ENCODE data around the gene ANKLE1.
"Not testable (repeated sequence)": the region's sequence is repeated elsewhere in the genome, so short reads cannot be mapped to it uniquely, and the experiment has no call there.

The ANKLE1 gene

DNA sequence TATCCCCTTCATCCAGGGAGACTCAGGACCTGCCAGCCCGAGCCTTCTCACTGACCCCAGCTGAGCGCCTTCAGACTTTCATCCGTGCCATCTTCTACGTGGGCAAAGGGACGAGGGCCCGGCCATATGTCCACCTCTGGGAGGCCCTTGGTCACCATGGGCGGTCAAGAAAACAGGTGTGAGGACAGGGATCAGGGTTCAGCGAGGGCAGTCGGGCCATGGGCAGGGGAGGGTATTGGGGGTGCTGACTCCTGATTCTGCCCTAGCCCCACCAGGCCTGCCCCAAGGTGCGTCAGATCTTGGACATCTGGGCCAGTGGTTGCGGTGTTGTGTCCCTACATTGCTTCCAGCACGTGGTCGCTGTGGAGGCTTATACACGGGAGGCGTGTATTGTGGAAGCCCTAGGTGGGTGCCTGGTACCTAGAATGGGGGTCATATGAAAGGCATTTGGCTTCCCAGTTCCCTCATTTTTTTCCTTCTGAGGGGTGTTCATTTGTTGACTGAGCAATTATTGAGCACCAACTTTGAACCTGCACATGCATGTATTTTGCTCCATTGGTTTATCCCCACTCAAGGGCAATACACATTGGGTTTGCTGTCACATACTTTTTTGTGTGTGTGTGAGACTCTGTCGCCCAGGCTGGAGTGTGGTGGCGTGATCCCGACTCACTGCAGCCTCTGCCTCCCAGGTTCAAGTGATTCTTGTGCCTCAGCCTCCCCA lies 3.9 kb downstream of the ANKLE1 start:
- no peak for DNase-seq

DNA sequence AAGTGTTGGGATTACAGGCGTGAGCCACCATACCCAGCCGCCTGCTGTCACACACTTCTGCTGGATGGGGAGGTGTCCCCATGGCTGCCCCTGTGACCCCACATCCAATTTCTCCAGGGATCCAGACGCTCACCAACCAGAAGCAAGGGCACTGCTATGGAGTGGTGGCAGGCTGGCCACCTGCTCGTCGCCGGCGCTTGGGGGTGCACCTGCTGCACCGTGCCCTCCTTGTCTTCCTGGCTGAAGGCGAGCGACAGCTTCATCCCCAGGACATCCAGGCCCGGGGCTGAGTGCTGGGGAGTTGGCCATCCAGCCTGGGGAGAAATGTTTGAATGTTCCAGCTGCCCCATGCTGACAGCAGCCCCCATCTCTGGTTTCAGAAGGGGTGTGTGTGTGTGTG lies 4.6 kb downstream of the ANKLE1 start:
- no peak for DNase-seq

DNA sequence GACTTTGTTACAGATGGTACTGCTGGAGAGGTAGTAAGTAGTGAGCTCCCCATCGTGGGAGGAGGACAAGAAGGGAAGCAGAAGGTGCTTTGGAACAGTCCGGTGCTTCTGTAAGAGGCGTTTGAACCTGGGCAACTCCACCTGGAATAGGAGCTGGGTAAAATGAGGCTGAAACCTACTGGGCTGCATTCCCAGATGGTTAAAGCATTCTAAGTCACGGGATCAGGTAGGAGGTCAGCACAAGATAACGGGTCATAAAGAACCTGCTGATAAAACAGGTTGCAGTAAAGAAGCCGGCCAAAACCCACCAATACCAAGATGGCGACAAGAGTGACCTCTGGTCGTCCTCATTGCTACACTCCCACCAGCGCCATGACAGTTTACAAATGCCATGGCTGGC lies 5.1 kb downstream of the ANKLE1 start:
- no peak for DNase-seq

DNA sequence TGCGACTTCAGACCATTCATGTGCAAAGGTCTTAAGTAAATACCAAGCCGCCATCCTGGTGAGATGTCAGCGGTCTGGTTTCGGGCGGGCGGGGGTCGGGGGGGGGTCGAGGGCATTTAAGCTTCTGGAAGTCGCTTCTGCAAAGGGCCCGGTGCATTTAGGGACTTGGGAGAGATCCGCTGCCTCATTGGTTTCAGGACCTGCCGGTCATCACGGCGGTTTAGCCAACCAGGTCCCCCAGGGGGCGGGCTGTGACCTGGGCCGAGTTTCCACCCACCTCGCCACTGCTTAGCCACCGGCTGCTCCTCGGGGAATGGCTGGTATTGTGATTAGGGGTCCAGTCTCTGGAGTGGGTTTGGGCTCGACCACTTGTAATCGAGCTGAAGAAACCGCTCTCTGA lies 7.8 kb downstream of the ANKLE1 start:
- DNase-seq = no peak

DNA sequence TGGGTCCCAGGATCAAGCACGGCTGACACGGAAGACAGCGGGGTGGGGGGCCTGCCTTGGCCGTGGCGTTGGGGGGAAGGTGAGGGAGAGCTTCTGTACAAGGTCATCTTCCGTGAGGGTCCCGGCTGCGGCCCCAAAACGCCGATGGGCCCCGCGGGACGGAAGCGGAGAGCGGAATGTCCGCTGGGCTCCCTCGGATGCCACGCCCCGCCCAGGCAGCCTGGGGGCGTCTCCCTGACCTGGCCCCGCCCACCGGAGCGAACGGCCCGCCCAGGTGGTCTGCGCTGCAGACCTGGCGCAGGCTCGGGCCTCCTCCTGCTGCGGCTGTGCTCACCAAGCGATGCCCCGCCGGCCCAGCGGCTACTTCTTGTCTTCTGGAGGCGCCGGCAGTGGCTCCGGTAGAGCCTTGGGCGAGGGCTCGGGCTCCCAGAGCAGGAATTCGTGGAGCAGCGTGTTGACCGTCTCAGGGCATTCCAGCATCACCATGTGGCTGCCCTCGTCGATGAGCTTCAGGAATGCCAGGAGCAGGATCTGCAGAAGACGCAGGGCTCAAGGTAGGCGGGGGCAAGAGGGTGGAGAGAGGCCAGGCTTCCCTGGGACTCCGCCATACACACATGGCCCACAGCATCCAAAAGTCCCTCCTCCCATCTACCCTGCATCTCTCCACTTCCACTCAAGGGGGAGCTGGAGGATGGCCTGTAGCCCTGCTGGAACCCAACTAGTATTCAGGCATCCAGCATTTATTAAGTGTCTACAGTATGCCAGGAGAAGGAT lies 10.8 kb downstream of the ANKLE1 start:
- DNase-seq = peak; percentile 64 to 67

DNA sequence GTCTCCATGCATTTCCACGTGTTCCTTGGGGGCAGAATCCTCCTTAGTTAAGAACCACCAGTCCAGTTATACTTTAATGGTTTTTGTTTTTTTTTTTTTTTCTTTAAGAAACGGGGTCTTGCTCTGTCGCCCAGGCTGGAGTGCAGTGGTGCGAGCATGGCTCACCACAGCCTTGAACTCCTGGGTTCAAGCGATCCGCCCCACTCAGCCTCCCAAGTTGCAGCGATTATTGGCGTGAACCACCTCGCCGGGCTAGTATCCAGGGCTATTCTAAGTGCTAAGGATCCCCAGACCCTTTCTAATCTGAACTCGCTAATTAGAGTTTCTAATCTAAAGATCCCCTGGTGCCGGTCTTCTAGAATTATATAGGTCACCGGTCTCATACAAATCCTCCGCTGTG lies 11.9 kb downstream of the ANKLE1 start:
- DNase-seq = no peak

DNA sequence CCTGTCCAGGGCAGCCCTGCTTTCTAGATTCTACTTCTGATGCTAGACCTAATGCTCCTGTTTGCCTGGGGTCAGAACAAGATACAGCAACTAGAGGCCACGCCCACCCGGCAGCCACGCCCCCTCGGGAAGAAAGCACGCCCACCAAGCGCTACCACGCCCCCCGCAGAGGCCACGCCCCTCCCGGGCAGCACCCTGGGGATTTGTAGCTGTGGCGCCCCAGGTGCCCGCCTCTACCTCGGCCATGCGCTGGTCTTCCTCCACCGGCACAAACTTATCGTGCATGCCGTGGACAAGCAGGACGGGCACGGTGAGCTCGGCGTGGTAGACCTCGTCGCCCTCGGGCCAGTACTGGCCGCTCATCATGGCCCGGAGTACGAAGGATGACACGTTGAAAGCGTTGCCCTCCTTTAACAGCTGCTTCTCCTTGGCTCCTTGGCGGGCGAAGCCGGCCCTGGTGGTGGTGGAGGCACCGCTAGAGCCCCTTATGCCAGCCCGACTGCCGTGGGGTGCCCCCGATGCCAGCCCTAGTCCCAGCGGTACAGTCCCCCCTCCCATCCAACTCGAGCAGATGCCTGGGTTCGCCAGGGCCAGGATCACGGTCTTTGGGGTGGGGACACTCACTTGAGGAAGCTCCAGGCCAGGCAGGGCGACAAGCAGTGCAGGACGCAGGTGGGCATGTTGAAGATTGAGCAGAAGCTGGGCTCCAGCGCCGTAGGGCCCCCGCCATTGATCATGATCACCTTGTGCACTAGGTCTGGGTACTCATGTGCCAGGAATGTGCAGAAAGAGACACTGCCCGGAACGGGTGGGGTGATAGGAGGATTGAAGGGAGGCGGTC lies 12.6 kb downstream of the ANKLE1 start:
- DNase-seq = peak; percentile 21 to 31

DNA sequence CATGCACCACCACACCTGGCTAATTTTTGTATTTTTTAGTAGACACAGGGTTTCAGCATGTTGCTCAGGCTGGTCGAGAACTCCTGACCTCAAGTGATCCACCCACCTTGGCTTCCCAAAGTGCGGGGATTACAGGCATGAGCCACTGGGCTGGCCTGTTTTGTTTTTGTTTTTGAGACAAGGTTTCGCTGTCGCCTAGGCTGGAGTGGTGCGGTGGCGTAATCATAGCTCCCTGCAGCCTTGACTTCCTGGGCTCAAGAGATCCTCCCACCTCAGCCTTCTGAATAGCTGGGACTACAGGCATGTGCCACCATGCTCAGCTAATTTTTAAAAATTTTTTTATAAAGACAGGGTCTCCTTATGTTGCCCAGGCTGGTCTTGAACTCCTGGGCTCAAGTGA lies 13.8 kb downstream of the ANKLE1 start:
- not testable (repeated sequence) for DNase-seq

DNA sequence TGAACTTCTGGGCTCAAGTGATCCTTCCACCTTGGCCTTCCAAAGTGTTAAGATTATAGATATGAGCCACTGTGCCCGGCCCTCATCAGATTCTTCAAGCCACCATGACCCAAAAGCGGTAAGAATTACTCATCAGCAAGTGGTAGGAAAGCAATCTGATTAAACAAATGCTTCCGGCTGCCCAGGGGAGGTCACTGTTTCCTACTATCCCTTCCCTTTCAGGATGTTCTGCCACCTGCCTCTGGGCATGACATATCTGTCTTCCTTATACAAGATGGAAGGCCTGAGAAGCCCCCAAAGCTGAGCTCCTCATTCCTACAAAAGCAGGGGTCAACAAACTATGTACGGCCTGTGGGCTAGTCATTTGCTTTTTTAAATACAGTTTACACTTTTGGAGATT lies 14.6 kb downstream of the ANKLE1 start:
- DNase-seq = no peak

DNA sequence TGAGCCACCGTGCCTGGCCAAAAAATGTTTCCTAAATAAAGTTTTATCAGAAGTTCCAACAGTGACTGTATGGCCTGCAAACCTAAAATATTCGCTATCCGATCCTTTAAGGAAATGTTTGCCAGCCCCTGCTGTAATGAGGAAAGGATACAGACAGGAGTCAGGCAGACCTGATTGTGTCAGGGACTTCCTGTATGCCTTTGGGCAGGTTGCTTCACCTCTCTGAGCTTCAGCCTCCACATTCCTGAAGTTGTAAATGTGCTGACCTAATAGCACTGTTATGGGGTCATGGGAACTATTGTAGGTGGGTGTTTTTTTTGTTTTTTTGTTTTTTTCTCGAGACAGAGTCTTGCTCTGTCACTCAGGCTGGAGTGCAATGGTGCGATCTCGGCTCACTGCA lies 15.3 kb downstream of the ANKLE1 start:
- DNase-seq = no peak

DNA sequence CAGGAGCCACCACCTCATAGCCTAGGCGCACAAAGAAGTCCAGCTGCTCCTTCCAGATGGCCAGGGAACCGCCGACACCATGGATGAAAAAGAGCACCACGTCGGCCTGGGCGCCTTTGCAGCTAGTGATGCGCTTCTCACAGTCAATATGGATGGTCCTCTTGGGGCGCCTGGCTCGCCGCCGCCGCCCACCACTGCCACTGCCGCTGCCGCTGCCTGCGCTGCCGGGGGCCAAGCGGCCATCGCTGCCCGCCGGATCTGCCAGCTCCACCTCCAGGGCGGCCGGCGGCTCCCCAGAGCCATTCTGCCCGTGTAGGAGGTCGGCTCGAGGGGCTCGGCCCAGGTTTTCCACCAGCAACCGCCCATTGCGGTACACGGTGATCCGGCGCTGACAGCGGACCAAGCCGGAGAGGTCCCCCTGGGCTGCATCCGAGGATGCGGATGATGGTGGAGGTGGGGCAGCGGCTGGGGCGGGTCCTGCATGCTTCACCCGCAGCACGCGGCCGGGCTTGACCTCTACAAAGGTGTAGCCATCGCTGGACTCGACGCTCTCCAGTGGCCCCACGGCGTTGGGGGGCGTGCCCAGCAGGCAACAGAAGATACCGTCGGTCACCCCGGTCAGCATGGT lies 19.4 kb downstream of the ANKLE1 start:
- no peak for DNase-seq

DNA sequence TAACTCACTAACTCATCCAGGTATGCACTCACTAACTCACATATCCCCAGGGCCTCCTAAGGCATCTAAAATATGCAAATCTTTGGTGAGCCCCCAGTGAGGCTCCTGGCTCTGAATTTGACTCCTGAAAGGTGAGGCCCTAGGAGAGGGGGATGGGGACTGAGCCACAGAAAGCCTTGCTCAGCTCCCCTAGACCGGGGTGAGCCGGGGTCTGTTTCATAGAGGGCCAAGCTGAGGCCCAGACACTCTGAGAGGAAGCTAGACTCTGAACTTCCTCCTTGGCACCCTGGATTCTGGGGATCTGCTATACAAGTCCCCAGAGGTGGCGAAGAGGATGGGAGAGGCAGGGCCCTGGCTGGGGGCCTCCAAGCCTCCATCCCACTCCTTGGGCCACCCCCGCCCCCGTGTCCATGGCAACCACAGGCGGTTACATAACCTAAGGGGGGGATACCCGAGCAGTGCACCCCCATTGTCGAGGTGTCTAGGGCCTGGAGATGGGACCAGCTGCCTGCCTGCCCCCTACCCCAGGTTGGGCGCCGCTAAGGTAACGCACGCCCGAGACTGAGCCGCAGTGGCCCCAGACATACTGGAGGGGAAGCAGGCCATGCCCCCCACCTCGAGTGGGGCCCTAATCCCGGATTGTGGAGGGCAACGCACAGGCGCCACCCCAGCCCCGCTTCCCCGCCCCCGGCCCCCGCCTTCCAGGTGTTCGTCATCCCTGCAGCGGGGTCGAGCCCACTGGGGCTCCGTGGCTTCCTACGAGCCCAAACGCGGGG lies 20.9 kb downstream of the ANKLE1 start:
- peak; percentile 25 to 28 for DNase-seq

DNA sequence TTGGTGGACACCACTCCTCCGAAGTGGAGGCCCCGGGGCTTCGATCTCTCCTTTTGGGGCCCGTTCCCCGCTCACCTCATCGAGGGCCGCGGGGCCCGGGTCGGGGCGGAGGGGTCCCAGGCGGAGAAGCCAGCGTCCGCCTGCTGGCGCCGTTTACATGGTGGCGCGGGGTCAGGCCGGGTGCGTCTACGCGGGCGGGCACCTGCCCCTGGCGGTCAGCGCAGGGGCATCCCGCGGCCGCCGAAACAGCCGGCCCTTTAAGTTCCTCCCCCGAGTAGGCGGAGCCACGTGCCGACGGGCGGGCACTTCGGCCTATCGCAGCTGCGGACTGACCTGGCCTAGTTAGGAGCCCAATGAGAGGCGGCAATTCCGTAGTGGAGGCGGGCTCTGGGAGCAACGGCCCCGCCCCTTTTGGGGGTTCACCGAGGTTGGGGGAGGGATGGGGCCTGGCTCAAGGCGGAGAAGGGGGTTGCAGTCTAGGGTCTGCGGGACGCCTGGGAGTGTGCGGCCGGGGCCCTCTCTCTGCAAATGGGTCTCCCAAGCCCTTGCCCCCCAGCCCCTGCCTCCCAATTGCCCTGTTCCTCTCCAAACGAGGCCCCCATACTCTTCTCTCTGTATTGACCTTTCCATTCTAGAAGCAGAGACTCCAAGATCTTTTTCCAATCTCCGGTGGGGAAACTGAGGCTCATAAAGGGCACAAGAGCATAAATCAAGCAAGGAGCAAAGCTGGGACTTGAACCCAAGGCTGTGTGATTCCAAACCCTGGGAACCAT lies 21.7 kb downstream of the ANKLE1 start, which contains the start of gene ABHD8:
TSS of gene ABHD8 (minus strand) at position 259 of the 773 bp plus-strand sequence. CDS start 1,809 bp downstream, outside the sequence.
- peak; percentile 92 for DNase-seq

DNA sequence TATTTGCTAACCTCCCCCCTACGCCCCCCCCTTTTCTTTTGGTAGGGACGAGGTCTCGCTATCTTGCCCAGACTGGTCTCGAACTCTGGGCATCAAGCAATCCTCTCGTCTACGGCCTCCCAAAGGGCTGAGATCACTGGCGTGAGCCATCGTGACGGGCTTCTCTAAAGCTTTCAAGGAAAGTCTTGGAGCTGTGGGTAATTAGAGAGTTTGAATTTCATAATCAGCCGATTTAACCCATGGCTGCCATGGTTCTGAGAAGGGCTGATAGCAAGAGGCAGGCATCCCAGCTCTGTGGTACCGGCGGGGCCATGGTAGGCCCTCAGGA lies 22.2 kb downstream of the ANKLE1 start:
- DNase-seq = no peak

DNA sequence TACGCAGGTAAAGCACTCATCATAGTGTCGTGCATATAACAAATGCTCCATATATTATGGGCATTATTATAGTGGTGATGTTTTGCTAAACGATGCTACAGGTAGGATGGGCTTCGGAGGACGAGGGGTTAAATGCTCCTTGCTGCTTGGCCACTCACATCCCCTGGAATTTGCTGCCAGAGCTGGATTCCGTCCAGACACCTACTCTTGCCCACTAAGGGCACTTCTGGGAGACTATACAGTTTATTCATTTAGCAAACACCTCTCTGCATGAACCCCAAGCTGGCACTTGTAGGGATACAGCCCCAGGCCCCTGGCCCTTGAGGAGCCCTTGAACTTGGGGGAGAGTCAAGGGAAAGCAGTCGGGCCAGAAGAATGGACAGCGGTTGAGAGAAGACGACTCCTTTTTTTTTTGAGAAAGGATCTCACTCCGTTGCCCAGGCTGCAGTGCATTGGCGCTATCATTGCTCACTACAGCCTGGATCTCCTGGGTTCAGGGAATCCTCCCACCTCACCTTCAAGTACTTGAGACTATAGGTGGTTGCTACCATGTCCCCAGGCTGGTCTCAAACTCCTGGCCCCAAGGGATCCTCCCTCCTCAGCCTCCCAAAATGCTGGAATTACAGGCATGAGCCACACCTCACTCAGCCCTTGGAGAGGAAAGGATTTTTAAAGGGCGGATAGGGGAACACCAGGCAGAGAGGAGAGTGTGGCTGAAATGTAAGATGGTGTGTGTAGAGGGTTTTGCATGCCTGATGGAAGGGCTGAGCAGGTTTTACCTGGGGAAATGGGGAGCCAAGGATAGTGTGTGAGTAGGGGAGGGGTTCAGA lies 22.9 kb downstream of the ANKLE1 start:
- no peak for DNase-seq

DNA sequence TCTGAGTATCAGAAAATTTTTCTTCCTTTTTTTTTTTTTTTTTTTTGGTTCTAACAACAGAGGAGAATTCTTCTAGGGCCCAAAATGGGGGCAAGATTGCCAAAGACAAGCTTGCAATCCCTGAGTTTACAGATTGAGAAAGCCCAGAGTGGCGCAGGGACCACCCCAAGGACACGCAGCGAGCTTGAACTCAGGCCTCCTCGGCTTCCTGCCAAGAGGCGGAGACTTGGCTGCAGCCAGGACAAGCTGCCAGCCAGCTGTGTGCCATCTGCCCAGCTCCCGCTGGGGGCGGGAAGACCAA lies 23.5 kb downstream of the ANKLE1 start:
- no peak for DNase-seq

DNA sequence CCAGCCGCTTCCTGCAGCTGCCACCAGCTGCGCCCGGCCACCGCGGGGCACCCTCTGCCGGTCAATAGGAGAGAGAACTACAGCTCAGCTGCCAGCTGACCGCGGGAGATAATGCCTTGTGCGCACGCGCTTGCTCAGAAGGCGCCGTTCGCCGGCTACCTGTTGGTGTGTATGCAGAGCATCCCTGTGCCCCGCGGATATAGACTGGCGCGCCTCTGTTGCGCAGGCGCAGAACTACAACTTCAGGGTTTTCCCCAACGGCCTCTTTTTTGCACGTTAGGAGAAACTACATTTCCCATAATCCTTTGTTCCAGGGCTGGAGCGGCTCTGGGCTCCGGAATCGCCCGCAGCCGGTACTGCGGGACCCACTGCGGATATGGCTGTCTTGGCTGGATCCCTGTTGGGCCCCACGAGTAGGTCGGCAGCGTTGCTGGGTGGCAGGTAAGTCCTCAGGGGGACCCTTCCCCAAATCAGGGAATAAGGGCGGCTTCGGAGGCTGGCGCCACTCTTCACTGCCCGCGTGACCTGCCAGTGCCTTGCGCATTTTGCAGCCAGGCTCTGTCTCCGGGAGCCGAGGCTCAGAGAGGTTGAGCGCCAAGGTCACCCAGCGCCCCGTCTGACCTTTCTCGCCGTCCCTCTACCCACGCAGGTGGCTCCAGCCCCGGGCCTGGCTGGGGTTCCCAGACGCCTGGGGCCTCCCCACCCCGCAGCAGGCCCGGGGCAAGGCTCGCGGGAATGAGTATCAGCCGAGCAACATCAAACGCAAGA lies 24.0 kb downstream of the ANKLE1 start, which contains the start of gene MRPL34:
TSS of gene MRPL34 (plus strand) at position 356 of the 768 bp plus-strand sequence. CDS start at position 377, 21 bp downstream.
- DNase-seq = peak; percentile 88 to 90

DNA sequence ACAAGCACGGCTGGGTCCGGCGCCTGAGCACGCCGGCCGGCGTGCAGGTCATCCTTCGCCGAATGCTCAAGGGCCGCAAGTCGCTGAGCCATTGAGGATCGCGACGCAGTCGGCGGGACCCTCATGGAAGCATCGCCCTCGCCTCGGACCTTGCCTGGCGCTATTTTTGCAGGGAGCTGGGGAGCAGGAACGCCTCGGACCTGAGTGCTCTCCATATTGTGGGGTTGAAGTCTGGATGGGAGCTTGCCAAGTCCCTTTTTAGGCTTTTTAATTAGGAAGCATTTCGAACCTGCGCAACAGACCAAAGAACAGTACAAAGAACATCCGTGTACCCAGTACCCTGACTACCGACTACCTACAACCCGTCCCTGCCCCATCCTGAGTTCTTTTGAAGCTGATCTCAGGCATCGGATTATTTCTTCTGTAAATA lies 24.6 kb downstream of the ANKLE1 start:
- no peak for DNase-seq

DNA sequence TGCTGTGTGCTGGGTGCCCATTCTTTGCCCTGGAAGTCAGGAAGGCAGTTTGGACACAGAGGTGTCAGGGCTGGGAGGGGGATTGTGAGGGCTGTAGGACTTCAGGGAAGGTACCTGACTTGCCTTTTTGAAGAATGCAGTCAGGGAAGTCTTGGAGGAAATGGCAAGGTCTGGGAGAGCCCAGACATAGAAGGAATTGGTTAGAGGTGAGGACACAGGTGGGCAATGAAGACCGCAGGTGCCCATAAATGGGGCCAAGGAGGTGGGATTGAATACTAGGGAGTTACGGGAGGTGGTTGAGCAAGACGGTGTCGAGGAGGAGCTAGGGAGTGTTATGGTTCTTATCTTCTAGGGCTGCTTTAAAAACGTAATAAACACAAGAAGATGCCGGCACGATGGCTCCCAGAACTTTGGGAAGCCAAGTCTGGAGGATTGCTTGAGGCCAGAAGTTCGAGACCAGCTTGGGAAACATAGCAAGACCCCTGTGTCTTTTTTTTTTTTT lies 26.2 kb downstream of the ANKLE1 start:
- DNase-seq = no peak

Data from activated CD4-positive, alpha-beta T cell treated with anti-CD3 and anti-CD28 coated beads, Interleukin-2, amount 50 U/mL, for 4 hours (primary cell).